Trophoblast cell (in vitro differentiated cells and primary cell): ENCODE data around the gene TUG1.
A peak's percentile ranks its signal among the peaks of the same experiment; 100 is the strongest.

ENCODE experiments used
- DNase-seq, 2 donors: peaks; one replicate each; pipeline ENCODE4 v3.0.0-alpha.2; 2016
- H2AFZ ChIP-seq: 2 replicates; pipeline ENCODE4 v1.6.1; 2013; ENCODE audit warnings: low read length, moderate library complexity, mild to moderate bottlenecking; ENCODE audit not compliant: insufficient read depth, poor library complexity
- H2AK5ac ChIP-seq: 2 replicates; pipeline ENCODE4 v1.6.1; 2013; ENCODE audit warnings: mild to moderate bottlenecking, low read length
- H2BK120ac ChIP-seq: 2 replicates; pipeline ENCODE4 v1.6.1; 2013; ENCODE audit warnings: low read length, mild to moderate bottlenecking, moderate library complexity; ENCODE audit not compliant: insufficient read depth, poor library complexity
- H2BK12ac ChIP-seq: 2 replicates; pipeline ENCODE4 v1.6.1; 2013; ENCODE audit warnings: mild to moderate bottlenecking, low read length, moderate library complexity
- H2BK5ac ChIP-seq: 2 replicates; pipeline ENCODE4 v1.6.1; 2013; ENCODE audit warnings: low read length, low read depth, moderate library complexity, mild to moderate bottlenecking; ENCODE audit not compliant: poor library complexity
- H3K14ac ChIP-seq: 2 replicates; pipeline ENCODE4 v1.6.1; 2013; ENCODE audit warnings: mild to moderate bottlenecking, low read length
- H3K18ac ChIP-seq: 2 replicates; pipeline ENCODE4 v1.6.1; 2013; ENCODE audit warnings: mild to moderate bottlenecking, low read length
- H3K23ac ChIP-seq: 2 replicates; pipeline ENCODE4 v1.6.1; 2013; ENCODE audit warnings: low read length
- H3K27ac ChIP-seq: 2 replicates; pipeline ENCODE4 v1.5.1; 2013; ENCODE audit warnings: low read depth, mild to moderate bottlenecking, inconsistent platforms, low read length, moderate library complexity
- H3K27me3 ChIP-seq: 2 replicates; pipeline ENCODE4 v1.6.1; 2013; ENCODE audit warnings: inconsistent platforms, mild to moderate bottlenecking, low read length, moderate library complexity; ENCODE audit not compliant: insufficient read depth
- H3K36me3 ChIP-seq, 2 experiments: 1 replicate in 1 of 2; 2 replicates in 1 of 2; pipeline ENCODE4 v1.6.1; 2013; ENCODE audit warnings: low read length in 2 of 2, mild to moderate bottlenecking in 2 of 2, moderate library complexity in 1 of 2; ENCODE audit not compliant: insufficient read depth in 2 of 2, control insufficient read depth in 1 of 2
- H3K4ac ChIP-seq: 2 replicates; pipeline ENCODE4 v1.6.1; 2013; ENCODE audit warnings: low read depth, mild to moderate bottlenecking, low read length, moderate library complexity
- H3K4me1 ChIP-seq, 2 experiments: 1 replicate in 1 of 2; 2 replicates in 1 of 2; pipeline ENCODE4 v1.6.1; 2013; ENCODE audit warnings: low read length in 2 of 2, mild to moderate bottlenecking in 2 of 2, moderate library complexity in 1 of 2; ENCODE audit not compliant: insufficient read depth in 2 of 2, control insufficient read depth in 1 of 2
- H3K4me2 ChIP-seq: 2 replicates; pipeline ENCODE4 v1.6.1; 2013; ENCODE audit warnings: inconsistent platforms, mild to moderate bottlenecking, low read length, moderate library complexity
- H3K4me3 ChIP-seq: 2 replicates; pipeline ENCODE4 v1.5.1; 2013; ENCODE audit warnings: mild to moderate bottlenecking, low read depth, low read length, inconsistent platforms
- H3K79me1 ChIP-seq: one replicate; pipeline ENCODE4 v1.6.1; 2013; ENCODE audit warnings: low read length
- H3K79me2 ChIP-seq: 2 replicates; pipeline ENCODE4 v1.6.1; 2013; ENCODE audit warnings: low read length, mild to moderate bottlenecking; ENCODE audit not compliant: control insufficient read depth, insufficient read depth, poor library complexity
- H3K9ac ChIP-seq: 2 replicates; pipeline ENCODE4 v1.6.1; 2013; ENCODE audit warnings: mild to moderate bottlenecking, low read length
- H3K9me3 ChIP-seq: 2 replicates; pipeline ENCODE4 v1.6.1; 2013; ENCODE audit warnings: low read depth, mild to moderate bottlenecking, control low read depth, inconsistent platforms, low read length; ENCODE audit not compliant: insufficient read depth
- H4K12ac ChIP-seq: 2 replicates; pipeline ENCODE4 v1.6.1; 2013; ENCODE audit warnings: low read depth, mild to moderate bottlenecking, low read length, moderate library complexity
- H4K8ac ChIP-seq: 2 replicates; pipeline ENCODE4 v1.6.1; 2013; ENCODE audit warnings: low read depth, mild to moderate bottlenecking, low read length, moderate library complexity
- H4K91ac ChIP-seq: one replicate; pipeline ENCODE4 v1.6.1; 2013; ENCODE audit warnings: low read depth, mild to moderate bottlenecking, low read length, moderate library complexity
- WGBS: extraction: QIAGEN DNeasy Blood & Tissue Kit; methylation state at CpG from one replicate; pipeline ENCODE4 v1.1.7; 2013; ENCODE audit warnings: missing lambda C conversion rate; ENCODE audit not compliant: insufficient read length, insufficient coverage; ENCODE audit errors: extremely low coverage; 5-methylcytosine and 5-hydroxymethylcytosine counted together

The TUG1 gene

DNA sequence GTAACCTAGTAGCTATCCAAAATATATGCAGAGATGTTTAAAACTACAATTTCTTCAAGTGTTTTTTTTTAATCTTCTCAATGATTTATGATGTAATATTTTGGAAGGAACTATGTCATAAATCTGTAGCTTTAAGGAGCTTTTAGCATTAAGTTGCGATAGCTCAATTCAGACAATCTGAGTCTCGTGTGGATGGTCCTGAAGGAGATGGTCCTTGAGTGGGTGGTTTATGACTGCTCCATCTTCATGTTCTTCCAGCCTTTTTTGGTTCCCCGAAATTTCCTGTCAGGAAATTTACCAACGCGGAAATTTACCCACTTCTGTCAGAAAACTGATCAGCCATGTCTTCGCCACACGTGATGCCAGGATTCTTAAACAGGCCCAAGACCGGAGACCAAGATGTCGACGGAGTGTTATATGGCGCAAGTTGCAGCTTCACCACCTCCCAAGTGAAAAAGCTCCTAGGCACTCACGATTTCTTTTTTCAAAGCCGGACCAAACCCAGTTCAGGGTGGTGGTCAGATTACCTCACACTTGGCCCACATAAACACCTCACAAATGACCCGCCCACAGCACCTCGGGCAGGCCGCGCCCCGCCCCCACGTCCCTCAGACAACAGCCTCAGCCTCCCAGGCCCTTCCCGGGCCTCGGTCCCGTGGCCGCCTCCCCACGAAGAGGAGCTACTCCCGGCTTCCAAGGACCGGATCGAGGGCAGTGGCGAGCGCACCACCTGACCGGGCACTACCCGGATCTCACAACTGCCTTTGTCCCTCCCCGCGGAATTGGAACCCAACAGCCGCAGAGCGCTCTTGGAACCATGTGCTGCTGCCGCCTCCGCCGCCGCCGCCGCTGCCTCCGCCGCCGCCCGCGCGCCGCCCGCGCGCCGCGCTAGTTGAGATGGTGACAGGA lies 796 bp upstream of the TUG1 start, which contains the start of gene MORC2:
TSS of gene MORC2 (minus strand) at position 760 of the 909 bp plus-strand sequence. CDS start 885 bp downstream, outside the sequence.
- H3K27me3 ChIP-seq: no peaks in the 10 kb centered on the region
- peak within 1 kb of the TSS; percentile 63 for H4K12ac ChIP-seq
- no peak within 1 kb of the TSS for H2AK5ac ChIP-seq
- peak within 1 kb of the TSS; percentile 71 for H3K14ac ChIP-seq
- peak within 1 kb of the TSS; percentile 81 for H4K8ac ChIP-seq
- H3K23ac ChIP-seq: no peak within 1 kb of the TSS
- H3K79me2 ChIP-seq: peaks cover 22% of the 10 kb centered on the region
- DNase-seq: peak; percentile 67 to 72
- peak within 1 kb of the TSS; percentile 78 for H4K91ac ChIP-seq
- H3K27ac ChIP-seq: peak within 1 kb of the TSS; percentile 95
- H3K18ac ChIP-seq: peak within 1 kb of the TSS; percentile 73
- H2BK5ac ChIP-seq: peak within 1 kb of the TSS; percentile 55
- H3K4me2 ChIP-seq: peak within 1 kb of the TSS; percentile 97
- H3K4ac ChIP-seq: peak within 1 kb of the TSS; percentile 94
- no peak within 1 kb of the TSS for H2BK12ac ChIP-seq
- peak within 1 kb of the TSS; percentile 47 for H2AFZ ChIP-seq
- H3K9ac ChIP-seq: peak within 1 kb of the TSS; percentile 98
- peaks cover 2 to 8% of the 10 kb centered on the region in 2 experiments for H3K4me1 ChIP-seq
- peaks cover 5 to 14% of the 10 kb centered on the region in 2 experiments for H3K36me3 ChIP-seq
- H3K9me3 ChIP-seq: no peaks in the 10 kb centered on the region
- H3K4me3 ChIP-seq: peak within 1 kb of the TSS; percentile 92
- H3K79me1 ChIP-seq: peaks cover 15% of the 10 kb centered on the region
- peak within 1 kb of the TSS; percentile 73 for H2BK120ac ChIP-seq
- WGBS: no CpG with 5 or more reads among the region's 53 CpGs

DNA sequence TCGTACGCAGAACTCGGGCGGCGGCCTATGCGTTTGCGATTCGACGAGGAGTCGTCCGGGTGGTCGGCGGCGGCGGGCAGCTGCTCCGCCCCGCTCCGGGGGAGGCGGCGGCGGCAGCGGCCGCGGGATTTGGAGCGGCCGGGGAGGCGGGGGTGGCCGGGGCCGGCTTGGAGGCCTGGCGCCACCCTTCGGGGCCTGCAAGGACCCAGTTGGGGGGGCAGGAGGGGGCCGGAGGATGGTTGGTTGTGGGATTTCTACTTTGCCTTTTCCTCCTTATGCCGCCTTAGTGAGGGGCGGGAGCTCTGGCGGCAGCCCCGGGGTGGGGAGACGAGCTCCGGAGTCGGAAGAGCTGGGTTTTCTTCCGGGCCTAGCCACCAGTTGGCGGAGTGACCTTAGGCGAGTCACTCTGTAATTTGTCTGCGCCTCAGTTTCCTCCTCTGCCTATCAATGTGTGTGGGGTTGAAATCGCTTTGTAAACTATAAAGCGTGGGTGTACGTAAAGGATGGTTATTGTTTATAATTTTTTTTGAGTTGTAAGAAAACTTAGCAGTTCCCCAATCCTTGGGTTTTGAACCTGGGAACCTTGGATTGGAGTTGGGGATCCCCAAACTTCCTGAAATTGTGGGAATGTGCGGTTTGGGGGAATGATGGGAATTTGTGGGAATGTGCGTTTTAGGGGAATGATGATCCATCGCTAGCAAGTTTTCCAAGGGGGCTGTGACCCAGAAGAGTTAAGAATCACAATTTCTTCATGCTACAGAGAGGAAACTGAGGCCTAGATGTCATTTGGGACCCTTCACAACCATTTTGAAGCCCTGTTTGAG lies 679 bp downstream of the TUG1 start:
- Histone ChIP-seq H2BK12ac (no peak overlapping the region), H2BK5ac (peak overlapping the region; percentile 55), H3K27me3 (no peaks in the 10 kb centered on the region), H4K8ac (peak overlapping the region; percentile 78), H3K9ac (peak overlapping the region; percentile 98), H3K4me2 (peak overlapping the region; percentile 97), H4K12ac (peak overlapping the region; percentile 63), H3K79me1 (peaks cover 15% of the 10 kb centered on the region), H3K18ac (peak overlapping the region; percentile 15), H2AK5ac (peak overlapping the region; percentile 18), H3K27ac (peak overlapping the region; percentile 95), H3K14ac (peak overlapping the region; percentile 58), H3K9me3 (no peaks in the 10 kb centered on the region), H3K4ac (peak overlapping the region; percentile 94), H4K91ac (peak overlapping the region; percentile 70), H3K4me1 (peaks cover 2 to 8% of the 10 kb centered on the region in 2 experiments), H3K4me3 (peak overlapping the region; percentile 92), H2BK120ac (peak overlapping the region; percentile 73), H3K79me2 (peaks cover 22% of the 10 kb centered on the region), H2AFZ (peak overlapping the region; percentile 40), H3K36me3 (peaks cover 4 to 18% of the 10 kb centered on the region in 2 experiments), H3K23ac (no peak overlapping the region)
- WGBS: no CpG with 5 or more reads among the region's 49 CpGs
- DNase-seq: peak; percentile 8 to 45

DNA sequence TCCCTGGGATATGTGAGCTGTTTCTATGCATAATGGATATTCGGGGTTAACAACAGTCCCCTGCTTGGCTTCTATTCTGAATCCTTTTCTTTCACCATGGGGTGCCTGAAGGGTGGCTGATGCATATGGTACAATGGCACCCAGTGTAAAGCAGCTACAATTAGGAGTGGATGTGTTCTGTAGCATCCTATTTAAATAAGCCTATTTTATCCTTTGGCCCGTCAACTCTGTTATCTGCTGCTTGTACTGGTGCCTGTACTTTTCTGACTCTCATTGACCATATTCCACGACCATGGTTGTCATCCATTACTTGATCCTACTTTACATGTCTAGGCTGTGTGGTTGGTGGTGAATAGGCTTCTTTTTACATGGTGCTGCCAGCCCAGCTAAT lies 1.3 kb downstream of the TUG1 start:
- Histone ChIP-seq H2BK120ac (no peak overlapping the region), H2AK5ac (no peak overlapping the region), H3K9ac (peak overlapping the region; percentile 98), H3K4ac (peak overlapping the region; percentile 94), H3K36me3 (peaks cover 4 to 22% of the 10 kb centered on the region in 2 experiments), H2BK5ac (no peak overlapping the region), H3K27me3 (no peaks in the 10 kb centered on the region), H2AFZ (no peak overlapping the region), H3K23ac (no peak overlapping the region), H4K12ac (no peak overlapping the region), H3K4me3 (no peak overlapping the region), H3K9me3 (no peaks in the 10 kb centered on the region), H3K4me2 (peak overlapping the region; percentile 97), H3K27ac (no peak overlapping the region), H3K79me1 (peaks cover 15% of the 10 kb centered on the region), H3K14ac (peak overlapping the region; percentile 58), H3K4me1 (peaks cover 2 to 8% of the 10 kb centered on the region in 2 experiments), H2BK12ac (no peak overlapping the region), H3K18ac (no peak overlapping the region), H4K91ac (no peak overlapping the region), H4K8ac (no peak overlapping the region), H3K79me2 (peaks cover 22% of the 10 kb centered on the region)
- WGBS: no CpG with 5 or more reads among the region's 3 CpGs
- DNase-seq: no peak

DNA sequence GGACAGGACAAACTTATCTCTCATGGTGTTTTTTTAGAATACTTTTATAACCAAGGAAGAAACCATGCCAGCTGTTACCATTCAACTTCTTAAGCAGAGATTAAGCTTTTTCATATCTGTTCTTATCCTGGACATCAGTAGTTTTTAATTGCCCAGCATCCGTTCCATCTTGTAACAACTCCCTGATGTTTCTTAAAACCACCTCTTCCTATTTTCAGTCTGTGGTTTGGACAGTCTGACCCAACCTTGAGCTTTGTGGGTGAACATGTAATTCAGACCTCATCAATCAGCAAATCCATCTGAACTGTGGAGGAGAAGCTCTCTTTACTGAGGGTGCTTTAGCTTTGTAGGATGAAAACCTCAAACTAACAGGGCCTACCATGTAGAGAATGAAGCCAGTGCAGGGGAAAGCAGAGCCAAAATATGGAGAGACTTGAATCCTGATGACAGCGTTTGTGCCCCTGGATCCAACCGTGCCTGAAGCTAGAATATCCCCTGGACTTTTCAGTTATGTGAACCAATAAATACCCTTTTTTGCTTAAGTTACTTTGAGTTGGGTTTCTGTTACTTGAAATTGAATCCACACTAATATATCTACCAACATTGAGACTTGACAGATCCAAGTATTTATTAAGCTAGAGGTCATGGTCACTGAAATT lies 9.4 kb downstream of the TUG1 start:
- Histone ChIP-seq H3K79me1 (no peaks in the 10 kb centered on the region), H3K36me3 (peaks cover 0 to 16% of the 10 kb centered on the region in 2 experiments), H3K4me3 (no peak overlapping the region), H3K79me2 (no peaks in the 10 kb centered on the region), H4K91ac (no peak overlapping the region), H3K27me3 (no peaks in the 10 kb centered on the region), H3K4me1 (no peaks in the 10 kb centered on the region), H3K18ac (no peak overlapping the region), H2BK5ac (no peak overlapping the region), H2AK5ac (no peak overlapping the region), H3K9me3 (no peaks in the 10 kb centered on the region), H3K4me2 (no peak overlapping the region), H2AFZ (no peak overlapping the region), H2BK120ac (no peak overlapping the region), H3K9ac (no peak overlapping the region), H3K4ac (no peak overlapping the region), H2BK12ac (no peak overlapping the region), H4K8ac (no peak overlapping the region), H4K12ac (no peak overlapping the region), H3K14ac (no peak overlapping the region), H3K27ac (no peak overlapping the region), H3K23ac (peak overlapping the region; percentile 97)
- no CpG with 5 or more reads among the region's 3 CpGs for WGBS
- no peak for DNase-seq
